ENCODE data around the gene TBC1D13. TPM values are rescaled to one million over a fixed set of nuclear protein-coding genes. Genes with fewer than 3 reads are reported as not detected.

Gene TBC1D13
- 17.9 and 18.4 TPM in 2 replicates for total RNA-seq (2016; rRNA removed; fragmentation: Illumina TruSeq; extraction: Trizol)
- 4.5 and 4.6 TPM in 2 replicates for total RNA-seq (2016; cell fraction: cytosol; rRNA removed; fragmentation: Illumina TruSeq; extraction: Trizol; ENCODE audit: low read depth)
- 14.1 and 19.9 TPM in 2 replicates for total RNA-seq (2016; cell fraction: insoluble cytoplasmic fraction; rRNA removed; fragmentation: Illumina TruSeq; extraction: Trizol)
- total RNA-seq (2016; cell fraction: membrane; rRNA removed; fragmentation: Illumina TruSeq; extraction: Trizol), result 16.9 and 17.6 TPM in 2 replicates
- total RNA-seq (2016; cell fraction: nucleus; rRNA removed; fragmentation: Illumina TruSeq; extraction: Trizol), result 10.2 and 11.5 TPM in 2 replicates
- polyA plus RNA-seq (2011; rRNA removed), result 18.6 and 19.7 TPM in 2 replicates
- polyA plus RNA-seq (2011; cell fraction: cytosol; rRNA removed), result 10.4 and 11.9 TPM in 2 replicates
- 17.0 and 19.7 TPM in 2 replicates for polyA plus RNA-seq (2011; cell fraction: nucleus; rRNA removed)
- 12.5 and 15.0 TPM in 2 replicates for polyA plus RNA-seq (2012)
- 4.3 and 4.4 TPM in 2 replicates for polyA plus RNA-seq (2016; cell fraction: cytosol; fragmentation: Illumina TruSeq; extraction: Trizol; ENCODE audit: low read depth)
- polyA plus RNA-seq (2016; cell fraction: insoluble cytoplasmic fraction; fragmentation: Illumina TruSeq; extraction: Trizol; ENCODE audit: low read depth), result 18.1 and 21.0 TPM in 2 replicates
- polyA plus RNA-seq (2016; cell fraction: membrane; fragmentation: Illumina TruSeq; extraction: Trizol; ENCODE audit: low read depth), result 14.5 and 15.5 TPM in 2 replicates
- polyA plus RNA-seq (2016; cell fraction: nucleus; fragmentation: Illumina TruSeq; extraction: Trizol; ENCODE audit: insufficient read depth, low read depth), result 20.4 and 21.2 TPM in 2 replicates
- polyA minus RNA-seq (2011; rRNA and poly(A)+ RNA removed; ENCODE audit: low replicate concordance), result 24.8 and 50.6 TPM in 2 replicates
- polyA minus RNA-seq (2011; cell fraction: cytosol; rRNA and poly(A)+ RNA removed), result 4.6 and 8.1 TPM in 2 replicates
- polyA minus RNA-seq (2011; cell fraction: nucleus; rRNA and poly(A)+ RNA removed), result 7.9 and 9.4 TPM in 2 replicates
- Bru-seq, nascent RNA, result percentile 51 among the genes with signal in this experiment
- percentile 65 among the genes with signal in this experiment for BruChase-seq, experiment 1, labeled RNA remaining after a 6-hour chase
- percentile 58 among the genes with signal in this experiment for BruChase-seq, experiment 2, labeled RNA remaining after a 2-hour chase
- long read RNA-seq, experiment 1, transcript TBC1D13-202 (12 exons, 3,906 nt), result major isoform, 5 of 17 reads
- long read RNA-seq, experiment 1, partial matches to known transcripts, result 10 of 17 reads
- long read RNA-seq, experiment 1, other reads (novel, unspliced or antisense), result 2 of 17 reads
- long read RNA-seq, experiment 2, transcript TBC1D13-202 (12 exons, 3,906 nt), result major isoform, 12 of 38 reads
- long read RNA-seq, experiment 2, partial matches to known transcripts, result 19 of 38 reads
- long read RNA-seq, experiment 2, other reads (novel, unspliced or antisense), result 7 of 38 reads

GRCh38 chr9:128786681-128787601 lies at the start of gene TBC1D13:
Gene TBC1D13, plus strand, starts transcription at chr9:128787253. Its CDS starts 101 bp downstream, at chr9:128787354.
- intact Hi-C loops (cut with micrococcal nuclease; ENCODE audit: unreplicated experiment), result loop anchor here (1.0 kb wide), 2 partner anchors 15 to 54 kb away; no protein-coding TSS in a partner anchor
- peak within 1 kb of the TSS; percentile 52 for H3K27ac ChIP-seq (ENCODE audit: extremely low read length, insufficient read depth, low read length)
- peaks cover 8% of the 10 kb centered on the region in 2 experiments for H3K36me3 ChIP-seq (replicated peaks in 1 of 2; ENCODE audit: control insufficient read depth in 1 of 2, insufficient read depth in 2 of 2, low read length in 2 of 2)
- no TSS peak for BruUV-seq (replicated peaks)
- in situ Hi-C loops (cut with HindIII; ENCODE audit: extremely low pct_ligation_motif_present, low pct_unique_long_range_greater_than_20kb), result no loop called here
- CTCF ChIA-PET (ENCODE audit: low intra/inter-chr PET ratio, low total read pairs), result interaction anchor here (1.2 kb wide), 1 partner anchor 54 kb away, joined by 4 read pairs; no protein-coding TSS in a partner anchor
- peak within 1 kb of the TSS; percentile 82 for H3K9ac ChIP-seq (ENCODE audit: insufficient read depth, low read depth, low read length)
- peak; percentile 96 for ATAC-seq
- H3K4me2 ChIP-seq (ENCODE audit: low read depth, low read length), result peak within 1 kb of the TSS; percentile 97
- DNase-seq (ENCODE audit: low spot score), result peak; percentile 75
- no peaks in the 10 kb centered on the region for H4K20me1 ChIP-seq (ENCODE audit: insufficient read depth, low read length)
- no peaks in the 10 kb centered on the region for H3K79me2 ChIP-seq (ENCODE audit: insufficient read depth, low read length)
- peaks cover 8% of the 10 kb centered on the region for H3K9me3 ChIP-seq (ENCODE audit: low read length)
- no peak within 1 kb of the TSS for H2AFZ ChIP-seq (ENCODE audit: low read length)
- H3K27me3 ChIP-seq (ENCODE audit: control insufficient read depth in 1 of 2, insufficient read depth in 2 of 2, low read length in 2 of 2), result no peaks in the 10 kb centered on the region; a peak in 1 of 5 replicates
- H3K4me1 ChIP-seq (ENCODE audit: insufficient read depth, low read length), result peaks cover 26% of the 10 kb centered on the region
- H3K4me3 ChIP-seq (replicated peaks in 1 of 3; ENCODE audit: insufficient read depth in 1 of 3, low read depth in 2 of 3, low read length in 3 of 3), result peak within 1 kb of the TSS; percentile 78 to 94 (median 78)
- POLR2A ChIA-PET, result interaction anchor here (1.5 kb wide), 1 partner anchor 15 kb away, joined by 3 read pairs; the partner anchor contains the start of gene ZER1
- FAIRE-seq, result no peak
- WGBS (ENCODE audit: low lambda C conversion rate), result 16% methylated on average over 28 of the region's 64 CpGs
- TF ChIP-seq SRF (IDR thresholded peaks at IDR 0.05; ENCODE audit: low read depth, low read length), result 0 out of 2 replicates have a peak, but pooled peaks have one; percentile 8
- peak; percentile 77; the same call in 1 of the 2 replicates for TF ChIP-seq JUNB (CRISPR knock-in tag; IDR thresholded peaks at IDR 0.05; ENCODE audit: borderline replicate concordance)
- TF ChIP-seq GZF1 (CRISPR knock-in tag; IDR thresholded peaks at IDR 0.05), result peak; percentile 92; the same call in 1 of the 2 replicates
- TF ChIP-seq ZNF879 (CRISPR knock-in tag; IDR thresholded peaks at IDR 0.05), result peak; percentile 96; the same call in 1 of the 2 replicates
- peak; percentile 97 for TF ChIP-seq HDAC1 (CRISPR knock-in tag; IDR thresholded peaks at IDR 0.05)
- TF ChIP-seq ZNF784 (CRISPR knock-in tag; IDR thresholded peaks at IDR 0.05; ENCODE audit: borderline replicate concordance), result peak; percentile 96
- peak; percentile 56 for TF ChIP-seq RAD21 (CRISPR knock-in tag; IDR thresholded peaks at IDR 0.05)
- peak; percentile 89 for TF ChIP-seq MAZ (IDR thresholded peaks at IDR 0.05; ENCODE audit: borderline replicate concordance, low read depth, low read length)
- TF ChIP-seq MAZ (CRISPR knock-in tag; IDR thresholded peaks at IDR 0.05; ENCODE audit: low read depth), result peak; percentile 99
- TF ChIP-seq ZNF260 (CRISPR knock-in tag; IDR thresholded peaks at IDR 0.05; ENCODE audit: borderline replicate concordance, low read depth), result no peak
- TF ChIP-seq, protein P1, sequence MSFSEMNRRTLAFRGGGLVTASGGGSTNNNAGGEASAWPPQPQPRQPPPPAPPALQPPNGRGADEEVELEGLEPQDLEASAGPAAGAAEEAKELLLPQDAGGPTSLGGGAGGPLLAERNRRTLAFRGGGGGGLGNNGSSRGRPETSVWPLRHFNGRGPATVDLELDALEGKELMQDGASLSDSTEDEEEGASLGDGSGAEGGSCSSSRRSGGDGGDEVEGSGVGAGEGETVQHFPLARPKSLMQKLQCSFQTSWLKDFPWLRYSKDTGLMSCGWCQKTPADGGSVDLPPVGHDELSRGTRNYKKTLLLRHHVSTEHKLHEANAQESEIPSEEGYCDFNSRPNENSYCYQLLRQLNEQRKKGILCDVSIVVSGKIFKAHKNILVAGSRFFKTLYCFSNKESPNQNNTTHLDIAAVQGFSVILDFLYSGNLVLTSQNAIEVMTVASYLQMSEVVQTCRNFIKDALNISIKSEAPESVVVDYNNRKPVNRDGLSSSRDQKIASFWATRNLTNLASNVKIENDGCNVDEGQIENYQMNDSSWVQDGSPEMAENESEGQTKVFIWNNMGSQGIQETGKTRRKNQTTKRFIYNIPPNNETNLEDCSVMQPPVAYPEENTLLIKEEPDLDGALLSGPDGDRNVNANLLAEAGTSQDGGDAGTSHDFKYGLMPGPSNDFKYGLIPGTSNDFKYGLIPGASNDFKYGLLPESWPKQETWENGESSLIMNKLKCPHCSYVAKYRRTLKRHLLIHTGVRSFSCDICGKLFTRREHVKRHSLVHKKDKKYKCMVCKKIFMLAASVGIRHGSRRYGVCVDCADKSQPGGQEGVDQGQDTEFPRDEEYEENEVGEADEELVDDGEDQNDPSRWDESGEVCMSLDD (CRISPR knock-in tag; IDR thresholded peaks at IDR 0.05; ENCODE audit: borderline replicate concordance), result 0 out of 2 replicates have a peak, but pooled peaks have one; percentile 45
- TF ChIP-seq KDM6A (CRISPR knock-in tag; IDR thresholded peaks at IDR 0.05; ENCODE audit: low read depth), result no peak
- TF ChIP-seq ZFP41 (CRISPR knock-in tag; IDR thresholded peaks at IDR 0.05; ENCODE audit: borderline replicate concordance), result peak; percentile 97; the same call in 1 of the 2 replicates
